Fibroblast of pulmonary artery (primary cell): ENCODE measurements around the gene FAM234B.

ENCODE experiments used
- DNase-seq: peaks from one replicate; pipeline ENCODE4 v3.0.0-alpha.2; 2010; ENCODE audit warnings: low read depth
- H3K4me3 ChIP-seq: replicated peaks from 2 replicates; pipeline ENCODE4 v1.5.1; 2011; ENCODE audit warnings: low read depth, mild to moderate bottlenecking, control low read depth, low read length, moderate library complexity
- CTCF ChIP-seq: IDR thresholded peaks from 2 replicates; pipeline ENCODE4 v1.5.1; 2011; ENCODE audit warnings: mild to moderate bottlenecking, control low read depth, low read length, inconsistent platforms; ENCODE audit errors: missing control alignments

FAM234B gene

GRCh38 chr12:13022851-13023271, 21.3 kb upstream of the FAM234B start:
- no peak overlapping the region for H3K4me3 ChIP-seq
- TF ChIP-seq CTCF = no peak
- peak; percentile 61 for DNase-seq

- H3K4me3 ChIP-seq = no peak overlapping the region
- peak; percentile 78 for TF ChIP-seq CTCF
- DNase-seq = peak; percentile 86
These were observed 20.2 kb upstream of the FAM234B start for GRCh38 chr12:13023811-13024530.

GRCh38 chr12:13024531-13024916, 19.7 kb upstream of the FAM234B start:
- no peak overlapping the region for H3K4me3 ChIP-seq
- no peak for DNase-seq
- no peak for TF ChIP-seq CTCF

GRCh38 chr12:13026286-13026685, 17.9 kb upstream of the FAM234B start:
- H3K4me3 ChIP-seq = no peak overlapping the region
- TF ChIP-seq CTCF = no peak
- no peak for DNase-seq

GRCh38 chr12:13027032-13027431, 17.1 kb upstream of the FAM234B start:
- no peak for DNase-seq
- no peak for TF ChIP-seq CTCF
- no peak overlapping the region for H3K4me3 ChIP-seq

- no peak for TF ChIP-seq CTCF
- DNase-seq = no peak
- H3K4me3 ChIP-seq = no peak overlapping the region
These were observed 16.7 kb upstream of the FAM234B start for GRCh38 chr12:13027508-13027907.
